Stimulated activated CD8-positive, alpha-beta memory T cell treated with anti-CD3 and anti-CD28 coated beads, Interleukin-15, amount 100 ng/mL, for 4 hours (primary cell): ENCODE results near the gene SMC6.

Source experiments
- DNase-seq, 2 donors: peaks; one replicate each; pipeline ENCODE4 v3.0.0-alpha.2; 2020; ENCODE audit warnings: low read depth in 2 of 2

The SMC6 gene

GRCh38 chr2:17710547-17711248 lies 42.9 kb downstream of the SMC6 start:
- DNase-seq: no peak

- DNase-seq: no peak
Measured at GRCh38 chr2:17709897-17710296, 43.7 kb downstream of the SMC6 start.

- no peak for DNase-seq
Measured at GRCh38 chr2:17708501-17708900, 45.1 kb downstream of the SMC6 start.

GRCh38 chr2:17706845-17707244 lies 46.8 kb downstream of the SMC6 start:
- no peak for DNase-seq

- DNase-seq: no peak
Measured at GRCh38 chr2:17690776-17691175, 62.8 kb downstream of the SMC6 start.

GRCh38 chr2:17689010-17689409 lies 64.6 kb downstream of the SMC6 start:
- DNase-seq: no peak

GRCh38 chr2:17688600-17688999 lies 65.0 kb downstream of the SMC6 start:
- DNase-seq: no peak

- no peak for DNase-seq
Measured at GRCh38 chr2:17683981-17684380, 69.6 kb downstream of the SMC6 start.

GRCh38 chr2:17682098-17682857 lies 71.3 kb downstream of the SMC6 start:
- no peak for DNase-seq

- no peak for DNase-seq
Measured at GRCh38 chr2:17680119-17680518, 73.5 kb downstream of the SMC6 start.

- DNase-seq: no peak
Measured at GRCh38 chr2:17674817-17675216, 78.8 kb downstream of the SMC6 start.

GRCh38 chr2:17672583-17673317 lies 80.9 kb downstream of the SMC6 start:
- no peak for DNase-seq

- no peak for DNase-seq
Measured at GRCh38 chr2:17667898-17668297, 85.7 kb downstream of the SMC6 start.

GRCh38 chr2:17664534-17664933 lies 89.1 kb downstream of the SMC6 start:
- DNase-seq: no peak

- DNase-seq: no peak
Measured at GRCh38 chr2:17662723-17663122, 90.9 kb downstream of the SMC6 start.

GRCh38 chr2:17661460-17661859 lies 92.2 kb downstream of the SMC6 start:
- DNase-seq: no peak

GRCh38 chr2:17660219-17660618 lies 93.4 kb downstream of the SMC6 start:
- no peak for DNase-seq

GRCh38 chr2:17658251-17658843 lies 95.3 kb downstream of the SMC6 start:
- DNase-seq: no peak

GRCh38 chr2:17657759-17658158 lies 95.9 kb downstream of the SMC6 start:
- DNase-seq: no peak

- DNase-seq: no peak
Measured at GRCh38 chr2:17652681-17653394, 100.8 kb downstream of the SMC6 start.

GRCh38 chr2:17649026-17649425 lies 104.6 kb downstream of the SMC6 start:
- no peak for DNase-seq

GRCh38 chr2:17648581-17648980 lies 105.0 kb downstream of the SMC6 start:
- no peak for DNase-seq
